Keratinocyte (primary cell): Measurements from ENCODE around the gene PAN3. TPM values are rescaled to one million over a fixed set of nuclear protein-coding genes. Genes with fewer than 3 reads are reported as not detected.

Source experiments
- DNase-seq: peaks from one replicate; pipeline ENCODE4 v3.0.0-alpha.2; 2011; ENCODE audit warnings: low read depth, missing footprints, low spot score
- FAIRE-seq: peaks from 2 replicates; lab custom pipeline; 2011; peaks lifted over from hg19 to GRCh38; lab: Jason Lieb, UNC
- H2AFZ ChIP-seq: 2 replicates; pipeline ENCODE4 v1.6.0; 2012; ENCODE audit warnings: low read length, control low read depth, inconsistent platforms; ENCODE audit not compliant: control insufficient read depth
- H3K27ac ChIP-seq: 2 replicates; pipeline ENCODE4 v1.5.1; 2011; ENCODE audit warnings: low read length; ENCODE audit not compliant: control insufficient read depth, insufficient read depth
- H3K27me3 ChIP-seq: 3 replicates; pipeline ENCODE4 v1.6.0; 2011; ENCODE audit warnings: low read length; ENCODE audit not compliant: control insufficient read depth, insufficient read depth; ENCODE audit errors: extremely low read depth
- H3K36me3 ChIP-seq, 2 experiments: 2 replicates in 1 of 2; 3 replicates in 1 of 2; pipeline ENCODE4 v1.5.1; 2011; ENCODE audit warnings: low read length in 2 of 2, mild to moderate bottlenecking in 1 of 2; ENCODE audit not compliant: control insufficient read depth in 2 of 2, insufficient read depth in 2 of 2; ENCODE audit errors: extremely low read depth in 1 of 2
- H3K4me1 ChIP-seq: 3 replicates; pipeline ENCODE4 v1.5.1; 2011; ENCODE audit warnings: low read length; ENCODE audit not compliant: control insufficient read depth, insufficient read depth; ENCODE audit errors: extremely low read depth
- H3K4me2 ChIP-seq: 3 replicates; pipeline ENCODE4 v1.6.0; 2011; ENCODE audit warnings: low read depth, low read length; ENCODE audit not compliant: control insufficient read depth, insufficient read depth; ENCODE audit errors: extremely low read depth
- H3K4me3 ChIP-seq, 3 experiments: fragments of 200-600 bp in 1 of 3; sonication (generic) in 1 of 3; 2 replicates in 2 of 3; 3 replicates in 1 of 3; pipeline ENCODE4 v1.5.1; 2011 to 2016; ENCODE audit warnings: low read length in 3 of 3, mild to moderate bottlenecking in 3 of 3, control low read depth in 2 of 3, inconsistent platforms in 1 of 3, low read depth in 1 of 3, mixed read lengths in 1 of 3, mixed run types in 1 of 3, moderate library complexity in 1 of 3; ENCODE audit not compliant: control insufficient read depth in 2 of 3, insufficient read depth in 2 of 3; ENCODE audit errors: extremely low read depth in 1 of 3
- H3K79me2 ChIP-seq: 2 replicates; pipeline ENCODE4 v1.6.0; 2012; ENCODE audit warnings: low read length; ENCODE audit not compliant: control insufficient read depth, insufficient read depth
- H3K9ac ChIP-seq: 3 replicates; pipeline ENCODE4 v1.6.0; 2011; ENCODE audit warnings: low read length; ENCODE audit not compliant: control insufficient read depth, insufficient read depth; ENCODE audit errors: extremely low read depth
- H3K9me1 ChIP-seq: 3 replicates; pipeline ENCODE4 v1.6.0; 2011; ENCODE audit warnings: low read length; ENCODE audit not compliant: control insufficient read depth, insufficient read depth; ENCODE audit errors: extremely low read depth
- H3K9me3 ChIP-seq: 2 replicates; pipeline ENCODE4 v1.5.1; 2012; ENCODE audit warnings: low read depth, low read length; ENCODE audit not compliant: control insufficient read depth
- H4K20me1 ChIP-seq: 3 replicates; pipeline ENCODE4 v1.6.0; 2011; ENCODE audit warnings: low read length; ENCODE audit not compliant: control insufficient read depth, insufficient read depth; ENCODE audit errors: extremely low read depth
- CTCF ChIP-seq, 3 experiments: IDR thresholded peaks in 1 of 3; conservative IDR thresholded peaks in 1 of 3; optimal IDR thresholded peaks in 1 of 3; 2 replicates in 2 of 3; 3 replicates in 1 of 3; pipeline versions ENCODE3 to v1.5.1; 2011; ENCODE audit warnings: low read length in 3 of 3, mild to moderate bottlenecking in 3 of 3, moderate library complexity in 2 of 3, control low read depth in 1 of 3, inconsistent platforms in 1 of 3; ENCODE audit not compliant: insufficient read depth in 2 of 3; ENCODE audit errors: extremely low read depth in 1 of 3
- EZH2 ChIP-seq: IDR thresholded peaks from one replicate; pipeline ENCODE4 v1.6.1; 2012; ENCODE audit warnings: inconsistent platforms, mild to moderate bottlenecking, low read length, moderate library complexity
- dilution Hi-C: fragments of 300-500 bp; cut with MboI; formaldehyde crosslinking; loops from one replicate; pipeline ENCODE4 v1.7.0; 2020; ENCODE audit warnings: low sequenced_read_pairs; ENCODE audit not compliant: extremely low pct_ligation_motif_present
- polyA plus RNA-seq, 5 experiments: library from polyadenylated mRNA; depleted of rRNA in 3 of 5; stranded (reverse) in 3 of 5; stranded (forward) in 1 of 5; unstranded in 1 of 5; fragments of >200 nt; gene quantifications; 1 replicate in 1 of 5; 2 replicates in 3 of 5; 3 replicates in 1 of 5; pipeline versions ENCODE4 v1.2.1 to v1.2.3, GENCODE V29; 2011 to 2012; ENCODE audit warnings: missing spikeins in 2 of 5, low read depth in 1 of 5, low replicate concordance in 1 of 5

PAN3 gene
- polyA plus RNA-seq, 1 donor (not counting 4 experiments of a cell fraction or from before 2014, with no cell fraction given): 16.8 TPM

DNA sequence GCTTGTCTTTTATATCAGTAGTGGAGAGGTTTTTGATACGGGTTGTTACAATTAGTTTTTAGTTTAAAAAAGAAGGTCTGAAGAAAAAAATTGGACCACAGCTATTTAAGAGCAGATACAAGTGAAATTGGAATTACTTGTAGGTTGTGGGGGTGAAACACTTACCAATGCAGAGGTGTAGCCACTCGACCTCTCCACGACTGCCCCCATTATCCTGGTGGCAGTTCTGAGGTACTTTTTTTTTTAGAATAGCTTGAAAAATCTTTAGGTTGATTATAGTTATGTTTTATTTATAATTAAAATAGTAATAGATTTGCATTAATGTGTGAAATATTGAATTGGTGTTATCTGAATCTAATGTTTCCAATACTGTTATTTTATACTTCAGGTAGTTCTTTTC is 60.7 kb downstream of the PAN3 start:
- no peaks in the 10 kb centered on the region for H3K27me3 ChIP-seq
- H3K36me3 ChIP-seq: peaks cover 0 to 8% of the 10 kb centered on the region in 2 experiments
- no peaks in the 10 kb centered on the region for H4K20me1 ChIP-seq
- H3K9me3 ChIP-seq: no peaks in the 10 kb centered on the region
- dilution Hi-C loops: no loop called here
- no peaks in the 10 kb centered on the region for H3K79me2 ChIP-seq
- no peak overlapping the region for H3K9ac ChIP-seq
- H3K4me3 ChIP-seq: no peak overlapping the region
- TF ChIP-seq EZH2: no peak
- TF ChIP-seq CTCF (optimal IDR thresholded peaks at IDR 0.05 in 1 of 3, IDR thresholded peaks at IDR 0.05 in 1 of 3, conservative IDR thresholded peaks at IDR 0.05 in 1 of 3; ENCODE audit: extremely low read depth in 1 of 3, insufficient read depth in 2 of 3, low read length in 3 of 3): no peak
- H3K4me1 ChIP-seq: no peaks in the 10 kb centered on the region
- H2AFZ ChIP-seq: no peak overlapping the region
- no peak overlapping the region for H3K4me2 ChIP-seq
- H3K27ac ChIP-seq: no peak overlapping the region
- DNase-seq (no peak), FAIRE-seq (no peak)
- H3K9me1 ChIP-seq: no peaks in the 10 kb centered on the region

- no peaks in the 10 kb centered on the region for H3K4me1 ChIP-seq
- H3K9me3 ChIP-seq: no peaks in the 10 kb centered on the region
- no peak overlapping the region for H3K9ac ChIP-seq
- H3K79me2 ChIP-seq: no peaks in the 10 kb centered on the region
- H3K9me1 ChIP-seq: no peaks in the 10 kb centered on the region
- H3K27me3 ChIP-seq: no peaks in the 10 kb centered on the region
- H3K36me3 ChIP-seq: peaks cover 0 to 3% of the 10 kb centered on the region in 2 experiments
- H4K20me1 ChIP-seq: no peaks in the 10 kb centered on the region
- no peak for TF ChIP-seq CTCF (optimal IDR thresholded peaks at IDR 0.05 in 1 of 3, IDR thresholded peaks at IDR 0.05 in 1 of 3, conservative IDR thresholded peaks at IDR 0.05 in 1 of 3; ENCODE audit: extremely low read depth in 1 of 3, insufficient read depth in 2 of 3, low read length in 3 of 3)
- no peak for TF ChIP-seq EZH2
- no peak overlapping the region for H3K4me2 ChIP-seq
- H3K27ac ChIP-seq: no peak overlapping the region
- dilution Hi-C loops: no loop called here
- no peak overlapping the region for H3K4me3 ChIP-seq
- no peak overlapping the region for H2AFZ ChIP-seq
- DNase-seq: no peak
- FAIRE-seq: no peak
Observed at GRCh38 chr13:28204043-28204442, 65.7 kb downstream of the PAN3 start.
